ENCODE data around the gene MPST.
A peak's percentile ranks its signal among the peaks of the same experiment; 100 is the strongest.

Gene MPST

GRCh38 chr22:37001826-37002225, 17.7 kb upstream of the MPST start:
- no peak for DNase-seq

GRCh38 chr22:37002633-37003032, 16.9 kb upstream of the MPST start:
- DNase-seq = peak; percentile 68

GRCh38 chr22:37007651-37008050, 11.9 kb upstream of the MPST start:
- no peak for DNase-seq

DNA sequence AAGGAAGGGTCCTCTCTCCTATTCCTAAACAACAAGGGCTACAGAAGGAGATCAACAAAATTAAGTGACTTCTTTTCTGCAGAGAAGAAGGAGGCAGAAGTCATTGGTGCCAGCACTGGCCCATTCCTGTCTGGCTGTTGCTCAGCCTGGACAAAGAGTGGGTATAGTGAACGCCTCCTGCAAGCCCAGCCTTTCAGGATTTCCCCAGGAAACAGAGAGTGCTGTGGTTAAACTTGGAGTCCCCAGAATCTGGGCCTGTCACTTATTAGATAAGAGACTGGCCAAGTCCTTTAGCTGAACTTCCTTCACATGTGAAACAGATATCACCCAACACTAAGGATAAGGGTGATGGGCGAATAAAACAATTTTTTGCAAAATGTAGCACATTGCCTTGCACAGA, 11.2 kb upstream of the MPST start:
- DNase-seq = no peak

DNA sequence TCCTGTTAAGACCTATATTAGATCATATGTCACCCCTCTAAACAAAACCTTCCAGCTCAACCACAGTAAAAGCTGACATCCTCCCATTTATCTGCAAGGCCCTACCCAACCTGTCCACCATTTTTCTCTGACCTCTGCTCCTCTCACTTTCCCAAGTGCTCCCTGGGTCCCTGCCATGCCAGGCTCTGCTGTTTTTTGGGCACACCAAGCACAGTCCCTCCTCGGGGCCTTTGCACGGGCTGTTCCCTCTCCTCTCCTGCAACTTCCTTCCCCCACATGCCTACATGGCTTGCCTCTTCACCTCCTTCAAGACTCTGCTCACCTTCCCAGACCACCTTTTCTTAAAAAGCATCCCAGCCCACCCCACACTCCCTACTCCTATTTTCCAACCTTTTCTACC, 10.1 kb upstream of the MPST start:
- DNase-seq = no peak

DNA sequence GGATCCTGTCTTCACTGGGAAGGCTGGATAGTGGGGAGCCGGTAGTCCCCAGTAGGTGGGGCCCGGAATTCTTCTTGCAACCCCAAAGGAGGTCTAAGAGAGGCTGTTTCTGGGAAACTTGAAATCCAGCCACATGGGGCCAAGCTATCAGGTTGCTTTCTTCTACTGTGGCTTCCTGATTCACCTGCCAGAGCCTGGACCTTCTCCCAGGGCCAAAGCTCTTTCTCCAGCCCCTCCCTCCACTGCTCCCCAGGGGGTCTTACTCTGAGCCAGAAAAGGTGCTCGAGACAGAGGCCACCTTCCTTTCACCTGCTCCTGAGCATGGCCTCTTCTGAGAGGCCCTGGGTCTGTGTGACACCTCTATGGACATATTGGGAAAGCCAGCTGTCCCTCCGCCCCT, 9.4 kb upstream of the MPST start:
- no peak for DNase-seq

DNA sequence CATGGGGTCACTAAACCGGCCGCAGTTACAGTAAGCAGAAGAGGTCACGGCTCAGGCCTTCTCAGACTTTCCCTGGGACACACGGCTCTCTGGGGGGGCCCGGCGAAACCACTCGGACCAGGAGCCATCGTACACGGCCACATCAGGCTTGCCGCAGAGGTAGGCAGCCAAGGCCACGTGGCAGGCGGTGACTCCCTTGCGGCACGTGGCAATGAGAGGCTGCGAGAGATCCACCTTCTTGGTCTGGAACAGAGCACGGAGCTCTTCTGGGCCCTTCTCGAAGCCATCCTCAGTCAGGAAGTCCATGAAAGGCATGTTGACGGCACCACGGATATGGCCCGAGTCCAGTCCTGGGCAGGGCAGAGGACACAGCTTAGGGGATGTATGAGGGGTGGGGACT, 8.6 kb upstream of the MPST start:
- DNase-seq = no peak

DNA sequence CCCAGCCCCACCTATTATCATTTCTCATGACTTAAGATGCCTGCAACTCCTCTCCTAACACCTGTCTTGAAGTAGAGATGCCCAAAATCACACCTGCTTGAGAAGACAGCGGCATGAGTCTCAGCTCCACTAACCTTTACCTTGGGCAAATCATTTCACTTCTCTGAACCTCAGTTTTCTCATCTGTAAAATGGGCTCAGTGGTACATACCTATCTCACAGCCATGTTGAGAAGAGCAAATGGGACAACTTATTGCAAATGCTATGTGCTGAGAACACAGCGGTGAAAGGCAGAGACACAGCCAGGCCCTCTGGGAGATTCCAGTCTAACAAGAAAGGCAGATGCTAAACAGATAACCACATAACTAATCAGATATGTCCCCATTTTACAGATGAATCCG, 8.1 kb upstream of the MPST start:
- no peak for DNase-seq

DNA sequence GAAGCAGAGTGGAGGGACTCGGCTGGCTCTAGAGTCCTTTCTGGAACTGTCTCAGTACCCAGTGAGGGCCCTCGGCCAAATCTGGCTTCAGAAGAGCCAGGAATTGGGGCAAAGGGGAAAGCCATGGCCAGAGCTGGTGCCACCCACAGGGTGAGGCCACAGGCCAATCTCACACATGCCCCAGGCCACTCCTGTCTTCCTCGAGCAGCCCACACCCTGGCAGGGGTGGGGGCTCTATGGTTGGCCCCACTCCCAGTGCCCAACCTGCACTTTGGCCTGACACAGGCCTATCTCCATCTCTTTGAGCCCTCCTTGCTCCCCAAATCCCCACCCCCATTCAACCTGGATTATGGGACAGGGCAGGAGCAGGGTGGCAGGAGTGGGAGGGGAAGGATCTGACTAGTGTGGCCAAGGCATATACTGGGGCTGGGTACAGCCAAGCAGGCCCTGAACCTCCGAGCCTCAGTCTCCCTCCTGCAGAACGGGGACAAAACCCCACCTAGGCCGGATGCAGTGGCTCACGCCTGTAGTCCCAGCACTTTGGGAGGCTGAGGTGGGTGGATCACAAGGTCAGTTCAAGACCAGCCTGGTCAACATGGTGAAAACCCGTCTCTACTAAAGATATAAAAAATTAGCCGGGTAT, 7.2 kb upstream of the MPST start:
- no peak for DNase-seq

- no peak for DNase-seq
These were observed 6.6 kb upstream of the MPST start for GRCh38 chr22:37012956-37013355.

DNA sequence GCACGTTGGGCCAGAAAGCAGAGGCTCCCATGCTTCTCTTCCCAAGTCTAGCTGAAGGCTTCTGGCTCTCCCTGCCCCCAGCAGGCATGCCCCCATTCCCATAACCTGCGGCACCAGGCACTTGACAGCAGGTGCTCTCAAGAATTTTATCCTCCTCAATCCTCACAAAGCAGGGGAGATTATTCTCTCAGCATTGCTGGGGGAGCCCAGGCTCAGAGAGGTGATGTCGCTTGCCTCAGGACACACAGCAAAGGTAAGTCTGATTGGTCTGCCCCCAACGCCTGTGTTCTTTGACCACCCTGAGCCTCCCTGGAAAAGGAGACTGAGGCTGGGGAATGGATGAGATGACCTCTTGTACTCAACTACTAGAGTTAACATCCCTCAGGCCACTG, 5.1 kb upstream of the MPST start:
- no peak for DNase-seq

- DNase-seq = no peak
These were observed 4.5 kb upstream of the MPST start for GRCh38 chr22:37014835-37015586.

DNA sequence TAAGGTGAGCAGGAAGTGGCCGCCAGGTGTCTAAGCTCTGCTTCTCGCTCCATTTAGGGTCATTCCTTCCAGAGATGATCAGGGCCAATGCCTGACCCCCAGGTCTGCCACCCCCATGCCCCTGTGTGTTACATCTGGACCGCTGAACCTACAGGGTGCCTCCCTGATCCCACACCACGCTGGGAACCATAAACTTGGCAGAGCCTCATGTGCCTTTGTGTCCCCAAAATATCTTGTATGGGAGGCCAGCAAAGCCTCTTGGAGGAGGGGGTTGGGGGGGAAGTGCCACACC, 4.0 kb upstream of the MPST start:
- DNase-seq = no peak

DNA sequence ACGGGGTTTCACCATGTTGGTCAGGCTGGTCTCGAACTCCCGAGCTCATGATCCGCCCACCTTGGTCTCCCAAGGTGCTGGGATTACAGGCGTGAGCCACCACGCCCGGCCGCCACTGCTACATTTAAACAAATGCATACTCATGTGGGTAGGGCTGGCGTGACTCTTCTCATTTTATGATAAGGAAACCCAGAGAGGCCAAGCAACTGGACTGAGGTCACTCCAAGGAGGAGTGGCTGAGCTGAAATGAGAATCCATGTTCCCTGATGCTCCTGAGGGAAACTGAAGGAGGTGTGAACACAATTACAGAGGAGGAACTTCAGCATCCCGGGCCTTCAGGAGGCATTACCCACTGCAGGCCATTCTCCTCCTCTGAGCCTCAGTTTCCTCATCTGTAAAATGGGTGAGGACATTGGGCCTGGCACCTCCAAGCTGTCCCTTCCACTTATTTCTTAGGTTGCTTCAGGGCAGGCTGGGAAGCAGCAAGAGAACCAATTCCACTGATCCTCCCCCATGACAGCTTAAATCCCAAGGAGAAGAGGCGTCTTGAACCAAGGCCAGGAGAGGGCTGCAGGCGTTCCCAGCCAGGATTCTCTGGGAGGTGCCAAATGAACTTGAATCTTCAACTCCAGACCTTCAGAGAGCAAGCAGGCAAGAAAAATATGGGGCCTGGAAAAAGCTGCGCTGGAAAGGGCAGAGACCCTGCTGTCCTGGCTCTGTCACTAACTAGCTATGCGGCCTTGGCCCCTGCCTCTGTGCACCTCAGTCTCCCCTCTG, 3.2 kb upstream of the MPST start:
- no peak for DNase-seq

- no peak for DNase-seq
These were observed 2.2 kb upstream of the MPST start for GRCh38 chr22:37017356-37017755.

DNA sequence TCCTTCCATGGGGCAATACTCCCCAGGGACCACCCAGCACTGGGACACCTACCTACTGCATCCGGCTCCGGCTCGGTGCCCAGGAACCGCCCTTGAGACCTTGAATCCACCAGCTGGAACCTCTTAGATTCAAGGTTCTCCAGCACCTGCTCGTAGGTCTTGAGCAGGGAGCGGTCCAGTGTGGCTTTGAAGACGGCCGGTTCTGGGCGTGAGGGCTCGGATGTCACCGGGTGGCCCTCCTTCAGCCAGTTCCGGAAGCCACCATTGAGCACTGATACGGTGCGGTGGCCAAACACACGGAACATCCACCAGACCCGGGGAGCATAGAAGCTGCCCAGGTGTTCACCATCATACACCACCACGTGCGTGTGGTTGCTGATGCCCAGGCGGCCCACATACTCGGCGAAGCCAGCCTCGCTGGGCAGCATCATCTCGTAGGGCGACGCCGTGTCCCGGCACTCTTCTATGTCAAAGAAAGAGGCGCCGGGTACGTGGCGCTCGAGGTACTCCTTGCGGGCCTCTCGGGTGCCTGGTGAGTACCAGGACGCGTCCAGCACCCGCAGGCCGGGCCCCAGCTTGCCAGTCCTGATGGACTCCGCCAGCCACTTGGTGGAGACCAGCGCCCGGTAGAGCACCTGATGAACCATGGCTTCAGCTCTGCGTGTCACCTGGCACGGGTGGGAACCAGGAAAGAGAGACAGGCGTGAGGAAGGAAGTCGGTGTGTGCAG, 1.3 kb upstream of the MPST start:
- no peak for DNase-seq

DNA sequence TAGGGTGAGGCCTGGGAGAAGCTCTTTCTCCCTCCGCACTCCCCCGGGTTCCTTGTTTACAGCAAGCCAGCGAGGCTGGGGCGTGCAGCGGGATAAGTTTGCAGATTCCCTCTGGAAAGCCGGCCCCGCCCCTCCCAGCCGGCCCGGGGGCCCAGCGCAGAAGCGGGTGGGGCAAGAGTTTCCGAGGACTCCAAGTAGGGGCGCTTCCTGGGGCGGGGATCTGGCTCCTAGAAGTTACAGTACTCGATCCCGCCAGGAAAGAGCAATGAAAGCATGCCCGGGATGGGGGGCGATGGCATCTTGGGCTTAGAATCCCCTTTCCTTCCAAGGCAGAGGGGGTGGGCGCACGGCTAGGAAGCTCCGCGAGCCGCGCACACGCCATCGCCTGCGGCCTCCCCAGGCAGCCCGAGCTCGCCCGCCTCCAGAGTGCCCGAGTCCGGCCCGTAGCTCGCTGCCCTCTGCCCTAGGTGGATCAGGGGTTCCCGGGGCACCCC, 680 bp upstream of the MPST start:
- DNase-seq = peak; percentile 81

- no peak for DNase-seq
These were observed 594 bp downstream of the MPST start for GRCh38 chr22:37020192-37020479.

DNA sequence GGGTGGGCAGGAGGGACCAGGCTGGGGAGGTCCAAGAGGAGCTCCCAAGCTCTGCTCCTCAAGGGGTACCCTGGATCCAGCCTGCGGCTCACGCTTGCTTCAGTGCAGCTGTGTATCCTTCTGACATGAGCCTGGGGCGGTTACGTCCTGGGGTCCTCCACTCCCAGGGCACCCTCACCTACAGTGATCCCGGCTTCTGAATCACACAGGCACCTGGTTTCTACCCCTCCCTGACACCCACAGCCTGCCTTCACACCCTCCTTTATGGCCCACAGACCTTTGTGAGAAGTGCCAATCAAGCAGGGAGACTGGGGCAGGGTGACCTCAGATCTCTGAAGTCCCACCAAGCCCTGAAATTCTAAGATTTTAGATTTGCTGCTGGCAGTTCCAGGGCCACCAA, 1.5 kb downstream of the MPST start:
- DNase-seq = no peak

GRCh38 chr22:37021710-37022482, 2.4 kb downstream of the MPST start:
- no peak for DNase-seq

- no peak for DNase-seq
These were observed 3.2 kb downstream of the MPST start for GRCh38 chr22:37022483-37023337.
